GOT3 (cell line): ENCODE data around the gene CRLF3.
"Not testable (repeated sequence)": the region's sequence is repeated elsewhere in the genome, so short reads cannot be mapped to it uniquely, and the experiment has no call there.

Source experiments
- DNase-seq: peaks from one replicate; lab custom pipeline; 2025; ENCODE audit warnings: mixed read lengths; lab: John Stamatoyannopoulos, UW

Gene CRLF3, protein sequence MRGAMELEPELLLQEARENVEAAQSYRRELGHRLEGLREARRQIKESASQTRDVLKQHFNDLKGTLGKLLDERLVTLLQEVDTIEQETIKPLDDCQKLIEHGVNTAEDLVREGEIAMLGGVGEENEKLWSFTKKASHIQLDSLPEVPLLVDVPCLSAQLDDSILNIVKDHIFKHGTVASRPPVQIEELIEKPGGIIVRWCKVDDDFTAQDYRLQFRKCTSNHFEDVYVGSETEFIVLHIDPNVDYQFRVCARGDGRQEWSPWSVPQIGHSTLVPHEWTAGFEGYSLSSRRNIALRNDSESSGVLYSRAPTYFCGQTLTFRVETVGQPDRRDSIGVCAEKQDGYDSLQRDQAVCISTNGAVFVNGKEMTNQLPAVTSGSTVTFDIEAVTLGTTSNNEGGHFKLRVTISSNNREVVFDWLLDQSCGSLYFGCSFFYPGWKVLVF

DNA sequence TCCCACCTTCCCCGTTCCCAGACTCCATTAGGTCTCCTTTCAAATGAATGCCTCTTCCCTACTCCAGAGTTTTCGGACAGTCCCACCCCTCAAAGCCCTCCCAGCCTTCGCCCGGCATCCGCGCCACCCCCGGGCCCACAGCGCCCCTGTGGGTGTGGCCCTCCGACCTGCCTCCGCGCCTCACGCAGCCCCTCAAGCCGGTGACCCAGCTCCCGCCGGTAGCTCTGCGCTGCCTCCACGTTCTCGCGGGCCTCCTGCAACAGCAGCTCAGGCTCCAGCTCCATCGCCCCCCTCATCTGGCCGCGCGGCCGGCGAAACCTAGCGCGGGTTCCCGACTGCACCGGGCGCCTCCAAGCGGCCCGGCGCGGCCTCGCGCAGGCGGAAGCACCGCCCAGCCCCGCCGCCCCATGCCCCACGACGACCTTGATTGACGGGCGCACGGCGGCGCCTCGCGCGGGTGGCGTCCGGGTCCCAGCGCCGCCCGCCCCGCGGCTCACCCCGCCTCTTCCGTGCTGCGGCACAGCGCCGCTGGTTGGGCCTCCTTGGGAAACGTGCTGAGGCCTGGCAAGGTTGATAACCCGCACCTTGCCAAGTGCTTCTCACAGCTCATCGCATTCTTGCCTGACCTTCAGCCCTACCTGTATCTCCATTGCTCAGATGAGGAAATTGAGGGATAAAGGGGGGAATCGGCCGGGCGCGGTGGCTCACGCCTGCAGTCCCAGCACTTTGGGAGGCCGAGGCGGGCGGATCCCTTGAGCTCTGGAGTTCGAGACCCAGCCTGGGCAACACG, at the start of gene CRLF3:
Gene CRLF3, minus strand, starts transcription at position 337 of the 790 bp plus-strand sequence. Its CDS starts 41 bp downstream, at position 296.
- DNase-seq: peak; percentile 82

DNA sequence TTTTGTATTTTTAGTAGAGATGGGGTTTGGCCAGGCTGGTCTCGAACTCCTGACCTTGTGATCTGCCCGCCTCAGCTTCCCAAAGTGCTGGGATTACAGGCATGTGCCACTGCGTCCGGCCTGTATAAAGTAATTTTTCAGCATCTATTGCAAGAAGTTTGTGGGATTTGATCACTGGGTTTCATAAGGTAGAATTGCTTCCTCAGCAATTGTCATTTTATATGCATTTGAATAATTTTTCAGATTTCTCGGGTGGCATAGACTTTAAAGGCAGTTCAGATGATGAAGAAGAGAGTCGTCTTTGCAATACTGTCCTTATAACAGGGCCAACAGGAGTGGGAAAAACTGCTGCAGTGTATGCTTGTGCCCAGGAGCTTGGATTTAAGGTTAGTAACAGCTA, 44.5 kb upstream of the CRLF3 start:
- no peak for DNase-seq

DNA sequence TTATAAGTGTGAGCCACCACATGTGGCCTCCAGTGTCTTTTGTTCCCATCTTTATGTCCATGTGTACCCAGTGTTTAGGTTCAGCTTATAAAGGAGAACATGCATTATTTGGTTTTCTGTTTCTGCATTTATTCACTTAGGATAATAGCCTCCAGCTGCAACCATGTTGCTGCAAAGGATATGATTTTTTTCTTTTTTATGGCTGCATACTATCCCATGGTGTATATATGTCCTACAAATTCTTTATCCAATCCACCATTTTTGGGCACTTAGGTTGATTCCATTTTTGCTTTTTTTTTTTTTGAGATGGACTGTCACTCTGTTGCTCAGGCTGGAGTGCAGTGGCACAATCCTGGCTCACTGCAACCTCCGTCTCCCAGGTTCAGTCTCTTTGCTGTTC, 40.1 kb upstream of the CRLF3 start:
- no peak for DNase-seq

DNA sequence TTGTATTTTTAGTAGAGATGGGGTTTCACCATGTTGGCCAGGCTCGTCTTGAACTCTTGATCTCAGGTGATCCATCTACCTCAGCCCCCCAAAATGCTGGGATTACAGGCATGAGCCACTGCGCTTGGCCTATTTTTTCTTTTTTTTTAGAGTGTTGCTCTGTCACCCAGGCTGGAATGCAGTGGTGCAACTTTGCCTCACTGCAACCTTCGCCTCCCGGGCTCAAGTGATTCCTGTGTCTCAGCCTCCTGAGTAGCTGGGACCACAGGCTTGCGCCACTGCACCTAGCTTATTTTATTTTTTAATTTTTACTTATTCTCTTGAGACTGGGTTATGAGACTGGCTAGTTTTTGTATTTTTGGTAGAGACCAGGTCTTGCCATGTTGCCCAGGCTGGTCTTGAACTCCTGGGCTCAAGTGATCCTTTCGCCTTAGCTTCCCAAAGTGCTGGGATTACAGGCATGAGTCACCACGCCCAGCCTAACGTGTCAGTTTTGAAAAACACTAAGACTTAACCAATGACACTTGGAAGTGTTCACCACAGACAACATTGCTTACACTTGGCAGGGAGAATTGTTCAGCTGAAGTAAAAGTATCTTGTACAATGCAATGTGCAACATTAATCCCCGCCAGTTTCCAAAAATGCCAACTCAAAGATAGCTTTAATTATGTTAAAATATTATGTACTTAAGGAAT, 34.2 kb upstream of the CRLF3 start:
- no peak for DNase-seq

DNA sequence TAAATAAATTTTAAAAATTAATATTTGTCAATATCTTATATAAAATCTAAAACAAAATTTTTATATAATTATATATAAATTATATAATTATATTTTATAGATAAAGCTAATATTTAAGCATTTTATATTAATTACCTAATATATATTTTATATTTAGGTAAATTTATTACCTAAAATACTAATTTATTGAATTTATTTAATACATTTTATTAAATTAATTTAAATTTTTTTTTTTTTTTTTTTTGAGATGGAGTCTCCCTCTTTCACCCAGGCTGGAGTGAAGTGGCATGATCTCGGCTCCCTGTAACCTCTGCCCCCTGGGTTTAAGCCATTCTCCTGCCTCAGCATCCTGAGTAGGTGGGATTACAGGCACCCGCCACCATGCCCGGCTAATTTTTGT, 29.7 kb upstream of the CRLF3 start:
- DNase-seq: no peak

DNA sequence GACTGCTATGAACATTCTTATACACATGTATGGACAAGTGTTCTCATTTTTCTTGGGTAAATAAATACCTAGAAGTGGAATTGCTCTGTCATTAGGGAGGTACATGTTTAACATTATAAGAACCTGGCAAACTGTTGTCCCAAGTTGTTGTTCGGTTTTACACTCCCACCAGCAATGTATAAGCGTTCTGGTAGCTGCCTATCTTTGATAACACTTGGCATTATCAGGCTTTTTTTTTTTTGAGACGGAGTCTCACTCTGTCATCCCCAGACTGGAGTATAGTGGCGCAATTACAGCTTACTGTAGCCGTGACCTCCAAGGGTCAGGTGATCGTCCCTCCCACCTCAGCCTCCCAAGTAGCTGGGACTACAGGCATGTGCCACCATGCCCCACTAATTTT, 23.5 kb upstream of the CRLF3 start:
- DNase-seq: no peak

DNA sequence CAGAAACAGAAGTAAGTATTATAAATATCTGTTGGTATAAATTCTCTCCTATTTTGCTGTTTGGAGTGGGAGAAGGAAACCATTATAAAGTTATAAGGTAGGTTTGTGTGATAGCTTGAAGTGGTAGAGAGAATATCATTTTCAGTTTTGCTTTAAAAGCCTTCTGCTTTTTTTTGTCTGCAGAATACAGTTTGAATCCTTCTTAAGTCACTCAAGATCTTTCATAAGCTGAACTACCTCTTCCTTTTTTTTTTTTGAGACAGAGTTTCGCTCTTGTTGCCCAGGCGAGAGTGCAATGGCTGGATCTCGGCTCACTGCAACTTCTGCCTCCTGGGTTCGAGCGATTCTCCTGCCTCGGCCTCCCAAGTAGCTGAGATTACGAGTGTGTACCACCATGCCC, 16.3 kb upstream of the CRLF3 start:
- DNase-seq: no peak

DNA sequence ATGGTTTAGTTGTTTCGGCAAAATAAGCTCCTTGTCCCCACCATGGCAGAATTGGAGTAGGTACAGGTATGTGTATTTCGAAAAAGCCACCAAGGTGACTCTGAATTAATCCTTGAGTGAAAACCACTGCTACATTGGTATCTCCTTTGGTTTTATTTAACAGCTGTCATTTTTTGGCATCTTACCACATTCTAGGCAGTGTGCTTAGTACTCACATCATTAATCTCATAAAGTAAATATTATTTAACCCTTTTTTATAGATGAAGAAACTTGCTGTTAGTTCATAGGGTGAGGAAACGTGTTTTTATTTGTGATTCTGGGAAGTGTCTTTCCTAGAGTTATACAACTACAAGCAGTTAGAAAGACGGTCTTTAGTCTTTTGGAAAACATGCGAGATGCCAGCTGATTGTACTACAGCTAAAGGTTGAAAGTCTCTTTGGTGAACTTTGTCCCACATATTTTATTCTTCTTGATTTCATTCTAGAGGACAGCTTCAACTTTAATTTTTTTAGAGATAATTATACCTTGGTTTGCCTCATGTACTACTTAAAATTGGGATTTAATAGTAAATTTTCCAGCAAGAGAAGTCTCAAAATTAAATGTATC, 13.8 kb upstream of the CRLF3 start:
- DNase-seq: no peak

DNA sequence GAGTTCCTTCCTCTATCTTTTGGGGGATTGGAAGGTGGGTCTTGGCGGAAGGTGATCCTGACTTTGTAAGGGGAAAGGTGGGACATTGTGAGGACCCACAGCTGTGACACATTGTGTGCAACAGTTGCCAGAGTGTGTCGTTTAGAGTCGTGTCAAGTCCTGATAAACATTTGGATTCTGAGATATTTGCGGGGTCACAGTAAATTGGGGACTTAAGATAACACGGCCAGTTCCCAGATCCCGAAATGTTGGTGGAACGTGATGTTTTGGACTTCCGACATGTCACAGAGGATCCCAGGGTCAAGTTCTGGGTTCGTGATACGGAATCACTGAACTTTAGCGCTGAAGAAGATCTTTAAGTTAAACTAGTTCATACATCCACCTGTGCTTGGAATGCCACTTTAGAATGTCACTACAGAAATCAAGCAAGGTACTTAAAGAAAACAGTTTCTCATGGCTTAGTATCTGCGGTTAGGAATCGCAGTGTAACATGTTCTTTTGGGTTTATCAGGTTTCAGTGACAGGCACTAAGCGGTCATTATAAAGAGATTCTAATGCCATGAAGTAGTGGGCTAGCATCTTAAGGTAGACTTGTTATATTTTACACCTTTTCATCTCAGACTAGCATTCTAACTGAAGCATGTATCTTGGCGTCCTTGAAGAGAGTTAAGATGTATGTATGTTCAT, 8.1 kb upstream of the CRLF3 start:
- DNase-seq: no peak

DNA sequence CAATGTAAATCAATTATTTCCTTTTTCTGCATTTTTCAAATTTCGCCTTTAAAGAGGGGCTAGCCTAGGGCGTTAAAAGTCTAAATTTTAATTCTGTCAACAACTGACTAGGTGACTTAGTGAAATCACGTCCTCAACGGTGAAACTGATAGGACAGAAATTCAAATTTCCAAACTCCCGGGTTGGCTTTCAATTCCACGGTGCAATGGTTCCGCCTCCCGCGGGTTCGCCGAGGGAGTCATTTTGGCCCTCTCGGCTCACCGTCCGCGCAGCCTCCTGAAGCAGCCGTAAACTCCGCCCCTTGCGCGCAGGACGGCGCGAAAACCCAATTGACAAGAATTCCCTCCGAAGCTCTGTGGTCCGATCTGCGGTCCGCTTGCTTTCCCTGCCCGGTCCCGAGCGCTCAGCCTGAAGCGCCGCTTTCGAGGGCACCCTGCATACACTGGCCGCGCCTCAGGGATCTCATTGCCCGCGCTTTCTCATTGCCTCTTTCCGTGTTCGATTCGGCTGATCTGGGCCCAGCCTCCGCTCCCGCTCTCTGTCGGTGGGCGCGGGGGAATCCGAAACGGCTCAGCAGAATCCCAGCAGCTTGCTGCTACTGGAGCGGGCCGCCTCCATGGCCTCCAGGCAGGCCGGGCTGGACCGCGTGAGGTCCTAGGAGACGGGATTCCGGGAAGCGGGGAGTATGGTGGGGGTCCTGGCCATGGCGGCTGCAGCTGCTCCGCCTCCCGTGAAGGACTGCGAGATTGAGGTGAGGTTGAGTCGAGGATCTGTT, 7.4 kb upstream of the CRLF3 start, which contains the start of gene ATAD5:
Gene ATAD5, plus strand, starts transcription at position 304 of the 775 bp plus-strand sequence. Its CDS starts 382 bp downstream, at position 686.
- DNase-seq: peak; percentile 58

DNA sequence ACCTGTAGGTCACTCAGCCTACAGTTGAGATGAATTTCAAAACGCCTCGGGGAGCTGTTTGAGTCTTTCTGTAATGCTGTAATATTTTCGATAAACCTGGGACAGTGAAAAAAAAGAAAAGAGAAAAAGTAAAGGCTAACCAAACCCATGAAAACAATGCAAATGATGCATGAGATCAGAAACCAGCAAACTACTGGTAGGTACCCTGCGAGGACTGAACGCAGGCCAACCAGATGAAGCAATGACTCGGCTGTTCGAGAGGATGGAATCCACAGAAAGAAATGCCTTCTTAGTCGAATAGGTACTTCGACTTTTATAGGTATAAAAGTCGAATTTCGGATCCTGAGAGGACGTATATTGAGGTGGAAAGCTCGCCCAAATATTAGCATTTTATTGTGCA, 6.8 kb upstream of the CRLF3 start:
- DNase-seq: no peak

DNA sequence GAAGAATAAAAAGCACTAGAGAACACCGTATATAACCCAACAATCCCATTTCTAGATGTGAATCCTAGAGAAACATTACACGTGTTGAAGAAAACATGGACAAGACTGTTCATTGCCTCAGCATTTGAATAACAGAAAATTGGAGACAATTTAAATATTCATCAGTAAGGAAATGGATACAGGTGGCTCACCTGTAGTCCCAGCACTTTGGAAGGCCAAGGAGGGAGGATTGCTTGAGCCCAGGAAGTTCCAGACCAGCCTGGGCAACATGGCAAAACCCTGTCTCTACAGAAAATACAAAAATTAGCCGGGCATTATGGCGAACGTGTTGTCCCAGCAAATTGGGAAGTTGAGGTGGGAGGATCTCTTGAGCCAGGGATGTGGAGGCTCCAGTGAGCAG, 4.5 kb upstream of the CRLF3 start:
- DNase-seq: no peak

DNA sequence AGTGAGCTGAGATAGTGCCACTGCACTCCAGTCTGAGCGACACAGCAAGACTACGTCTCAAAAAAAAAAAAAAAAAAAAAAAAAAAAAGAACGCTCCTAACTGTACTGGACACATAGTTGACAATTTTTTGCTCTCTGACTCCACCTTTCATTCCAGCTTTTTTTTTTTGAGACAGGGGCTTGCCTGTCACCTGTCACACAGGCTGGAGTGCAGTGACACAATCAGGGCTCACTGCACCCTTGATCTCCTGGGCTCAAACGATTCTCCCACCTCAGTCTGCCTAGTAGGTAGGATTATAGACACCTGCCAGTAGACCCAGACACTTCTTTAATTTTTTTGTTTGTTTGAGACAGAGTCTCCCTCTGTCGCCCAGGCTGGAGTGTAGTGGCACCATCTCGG, 2.6 kb upstream of the CRLF3 start:
- no peak for DNase-seq

DNA sequence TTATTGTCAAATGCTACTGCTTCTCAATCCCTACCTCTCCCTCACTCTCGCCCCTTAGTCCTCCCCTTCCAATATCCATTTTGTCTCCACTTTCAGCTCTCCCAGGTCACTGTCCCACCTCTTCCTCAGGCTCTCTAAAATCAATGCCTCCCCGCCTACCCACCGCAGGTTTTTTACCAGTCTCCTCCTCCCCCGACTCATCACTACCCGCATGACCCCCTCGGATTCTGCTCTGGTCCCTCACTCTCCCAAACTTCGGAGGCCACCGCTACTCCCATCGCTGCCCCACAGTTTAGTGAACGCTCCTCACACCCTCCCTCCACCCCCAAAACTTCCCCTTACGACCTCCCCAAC, 513 bp downstream of the CRLF3 start:
- DNase-seq: no peak

DNA sequence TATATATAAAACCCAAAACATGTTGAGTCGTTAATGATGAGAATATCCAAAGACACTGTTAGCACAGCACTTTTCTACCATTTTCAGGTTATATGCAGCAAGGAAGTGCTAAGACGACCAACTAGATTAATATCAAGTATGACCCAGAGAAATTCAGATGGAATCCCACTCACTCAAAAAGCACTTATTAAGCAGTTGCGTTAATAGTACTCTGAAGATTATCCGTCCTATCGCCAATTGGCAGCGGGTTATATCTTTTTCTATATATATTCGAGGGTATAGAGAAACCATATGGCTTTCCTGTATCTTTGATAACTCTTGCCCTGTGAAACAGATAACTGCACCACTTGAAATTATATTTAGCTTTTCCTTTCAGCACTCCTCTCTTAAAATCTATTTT, 1.1 kb downstream of the CRLF3 start:
- no peak for DNase-seq

DNA sequence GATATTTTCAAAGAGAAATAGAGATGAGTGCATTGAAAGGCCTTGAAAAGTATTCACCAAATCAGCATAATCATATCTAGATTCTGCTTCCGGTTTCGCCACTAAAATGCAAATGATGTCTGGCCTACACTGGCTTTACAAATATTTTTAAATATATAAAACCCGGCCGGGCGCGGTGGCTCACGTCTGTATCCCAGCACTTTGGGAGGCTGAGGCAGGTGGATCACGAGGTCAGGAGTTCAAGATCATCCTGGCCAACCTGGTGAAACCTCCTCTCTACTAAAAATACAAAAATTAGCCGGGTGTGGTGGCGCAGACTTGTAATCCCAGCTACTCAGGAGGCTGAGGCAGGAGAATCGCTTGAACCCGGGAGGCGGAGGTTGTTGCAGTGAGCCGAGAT, 1.6 kb downstream of the CRLF3 start:
- not testable (repeated sequence) for DNase-seq

DNA sequence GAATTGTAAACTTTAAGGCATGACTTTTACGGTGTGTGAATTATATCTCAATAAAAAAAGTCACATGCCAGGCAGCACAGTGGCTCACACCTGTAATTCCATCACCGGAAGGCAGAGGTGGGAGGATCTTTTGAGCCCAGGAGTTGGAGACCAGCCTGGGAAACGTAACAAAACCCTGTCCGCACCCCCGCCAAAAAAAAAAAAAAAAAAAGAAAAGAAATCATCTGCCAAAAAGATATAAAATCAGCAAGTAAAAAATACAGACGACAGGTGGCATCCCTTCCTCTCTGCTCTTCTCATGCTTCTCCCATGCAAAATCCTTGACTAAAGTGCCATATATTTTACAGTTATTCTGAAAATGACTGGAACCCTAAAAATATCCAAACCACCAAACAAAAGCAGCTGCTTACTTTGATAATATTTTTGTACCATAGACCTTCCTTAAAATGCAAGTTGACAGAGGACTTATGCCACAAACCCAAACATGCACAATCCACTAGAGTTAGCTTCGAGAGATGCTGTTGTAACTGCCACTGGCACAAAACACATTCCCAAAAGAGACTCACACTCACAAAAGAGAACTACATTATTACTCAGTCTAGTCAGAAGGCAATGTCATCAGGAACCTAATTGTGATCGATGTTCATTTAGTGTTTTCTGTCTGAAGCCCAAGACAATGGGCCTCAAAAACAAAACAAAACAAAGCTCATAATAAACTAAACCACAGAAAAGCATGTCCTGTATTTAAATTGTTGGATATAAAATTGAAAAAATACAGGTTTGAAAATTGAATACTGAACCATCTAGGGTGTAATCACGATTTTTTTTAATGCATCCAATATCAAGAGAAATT, 2.4 kb downstream of the CRLF3 start:
- no peak for DNase-seq

DNA sequence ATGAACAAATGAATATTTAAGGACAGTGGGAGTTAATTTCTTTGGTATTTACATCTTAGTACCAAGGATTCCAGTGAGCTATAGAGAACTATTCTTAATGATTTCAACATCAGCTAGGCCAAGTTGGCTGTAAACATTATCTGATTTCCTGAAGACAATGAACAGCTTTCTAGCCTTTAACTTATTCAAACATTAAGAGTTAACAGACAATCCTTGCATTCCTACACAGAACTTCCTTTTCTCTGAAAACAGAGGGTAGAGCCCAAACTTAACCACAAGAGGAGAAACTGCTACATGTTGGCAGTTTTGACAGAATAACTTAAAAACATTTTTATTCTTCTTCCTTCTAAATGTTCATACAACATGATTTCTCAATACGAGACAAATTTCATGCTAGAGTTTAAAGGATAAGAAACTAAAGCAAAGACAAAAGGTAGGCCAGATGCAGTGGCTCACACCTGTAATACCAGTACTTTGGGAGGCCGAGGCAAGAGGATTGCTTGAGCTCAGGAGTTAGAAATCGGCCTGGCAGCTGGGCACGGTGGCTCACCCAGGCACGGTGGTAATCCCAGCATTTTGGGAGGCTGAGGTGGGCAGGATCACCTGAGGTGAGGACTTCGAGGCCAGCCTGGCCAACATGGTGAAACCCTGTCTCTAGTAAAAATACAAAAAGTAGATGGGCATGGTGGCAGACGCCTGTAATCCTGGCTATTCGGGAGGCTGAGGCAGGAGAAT, 4.4 kb downstream of the CRLF3 start:
- DNase-seq: no peak

DNA sequence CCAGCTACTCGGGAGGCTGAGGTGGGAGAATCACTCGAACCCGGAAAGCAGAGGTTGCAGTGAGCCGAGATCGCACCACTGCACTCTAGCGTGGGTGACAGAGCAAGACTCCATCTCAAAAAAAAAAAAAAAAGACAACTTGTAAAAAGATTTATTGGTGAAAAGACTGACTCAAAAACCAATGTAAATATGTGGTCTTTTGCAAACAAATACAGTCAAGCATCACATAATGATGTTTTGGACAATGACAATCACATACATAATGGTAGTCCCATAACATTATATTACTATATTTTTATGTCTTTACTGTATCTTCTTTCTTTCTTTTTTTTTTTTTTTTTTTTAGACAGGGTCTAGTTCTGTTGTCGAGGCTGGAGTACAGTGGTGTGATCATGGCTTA, 8.3 kb downstream of the CRLF3 start:
- no peak for DNase-seq
